Pericardium fibroblast (primary cell): Measurements from ENCODE around the gene ZNF805. TPM values are rescaled to one million over a fixed set of nuclear protein-coding genes. Genes with fewer than 3 reads are reported as not detected.

Source experiments
- total RNA-seq: library from RNA; depleted of rRNA; stranded (reverse); fragments of >200 nt; gene quantifications from 2 replicates; pipeline ENCODE4 v1.2.3, GENCODE V29; 2015

ZNF805 gene
- 6.4 and 9.2 TPM in 2 replicates for total RNA-seq

GRCh38 chr19:57240311-57241090 lies at the start of gene ZNF805:
ZNF805 (plus strand) TSS chr19:57240632; CDS start chr19:57240892, 260 bp downstream.

GRCh38 chr19:57191141-57192076 lies 49.0 kb upstream of the ZNF805 start, which contains the start of gene ZNF264:
ZNF264 (plus strand) TSS chr19:57191500; CDS start chr19:57191914, 414 bp downstream.

GRCh38 chr19:57280165-57280961 lies 39.9 kb downstream of the ZNF805 start, which contains the start of gene ZNF460:
ZNF460 (plus strand) TSS chr19:57280485; CDS start chr19:57280807, 322 bp downstream.

Other genes with a start within 250 kb of the ZNF805 start
- gene USP29, start 120.6 kb upstream of the ZNF805 start, total RNA-seq = not detected in 2 replicates
- not detected in 2 replicates for gene ZIM3, start 95.4 kb upstream of the ZNF805 start, total RNA-seq
- gene DUXA, start 73.1 kb upstream of the ZNF805 start, total RNA-seq = not detected in 2 replicates
- gene ZNF264, start 49.1 kb upstream of the ZNF805 start, total RNA-seq = 10.3 and 22.5 TPM in 2 replicates
- gene AURKC, start 9.6 kb upstream of the ZNF805 start, total RNA-seq = 0.09 TPM in 1 of 2 replicates, not detected in the other
- 26.8 and 33.3 TPM in 2 replicates for gene ZNF460, start 39.9 kb downstream of the ZNF805 start, total RNA-seq
- 3.7 and 4.6 TPM in 2 replicates for gene ZNF543, start 79.8 kb downstream of the ZNF805 start, total RNA-seq
- gene ZNF304, start 110.6 kb downstream of the ZNF805 start, total RNA-seq = 5.4 and 6.5 TPM in 2 replicates
- gene TRAPPC2B, start 122.9 kb downstream of the ZNF805 start, total RNA-seq = 25.3 and 28.2 TPM in 2 replicates
- 2.1 and 3.8 TPM in 2 replicates for gene ZNF547, start 122.9 kb downstream of the ZNF805 start, total RNA-seq
- 14.4 and 28.1 TPM in 2 replicates for gene ZNF548, start 149.2 kb downstream of the ZNF805 start, total RNA-seq
- gene ZNF17, start 170.5 kb downstream of the ZNF805 start, total RNA-seq = 1.9 and 4.3 TPM in 2 replicates
- gene ZNF749, start 194.7 kb downstream of the ZNF805 start, total RNA-seq = 6.3 and 6.5 TPM in 2 replicates
- gene VN1R1, start 216.5 kb downstream of the ZNF805 start, total RNA-seq = 0.17 and 0.23 TPM in 2 replicates
- gene ZNF772, start 236.9 kb downstream of the ZNF805 start, total RNA-seq = 9.7 and 11.4 TPM in 2 replicates
- 7.6 and 9.6 TPM in 2 replicates for gene ZNF419, start 247.1 kb downstream of the ZNF805 start, total RNA-seq